OCI-LY3 (cell line): Measurements from ENCODE around the gene TUBGCP6.
A peak's percentile ranks its signal among the peaks of the same experiment; 100 is the strongest.

ENCODE experiments used
- H2AFZ ChIP-seq: fragments of 200-600, 300-600 bp; shearing (Covaris generic); 2 replicates; pipeline ENCODE4 v1.6.0; 2014; ENCODE audit warnings: antibody characterized with exemption, low read depth, low read length
- H3K27ac ChIP-seq: fragments of 200-600, 300-600 bp; sonication (generic); 2 replicates; pipeline ENCODE4 v1.5.1; 2014; ENCODE audit warnings: mild to moderate bottlenecking, low read length, moderate library complexity, mixed read lengths
- H3K27me3 ChIP-seq: fragments of 200-600, 300-600 bp; sonication (generic); 2 replicates; pipeline ENCODE4 v1.6.1; 2014; ENCODE audit warnings: low read depth, low read length, mixed read lengths
- H3K36me3 ChIP-seq: fragments of 200-600, 300-600 bp; sonication (generic); replicated peaks from 2 replicates; pipeline ENCODE3; 2014; ENCODE audit warnings: low read depth, low read length, mixed read lengths
- H3K4me1 ChIP-seq: fragments of 300-600, 200-600 bp; sonication (generic); 2 replicates; pipeline ENCODE4 v1.6.1; 2014; ENCODE audit warnings: low read length, mixed read lengths
- H3K4me2 ChIP-seq: fragments of 200-600, 300-600 bp; sonication (generic); 2 replicates; pipeline ENCODE4 v1.6.1; 2014; ENCODE audit warnings: low read length, mixed read lengths
- H3K4me3 ChIP-seq: fragments of 300-600, 200-600 bp; sonication (generic); 2 replicates; pipeline ENCODE4 v1.5.1; 2014; ENCODE audit warnings: antibody characterized with exemption, mild to moderate bottlenecking, low read length, moderate library complexity
- H3K79me2 ChIP-seq: fragments of 300-600, 200-600 bp; shearing (Covaris generic); 2 replicates; pipeline ENCODE4 v1.6.1; 2014; ENCODE audit warnings: mild to moderate bottlenecking, low read length, mixed read lengths
- H3K9ac ChIP-seq: fragments of 300-600, 200-600 bp; shearing (Covaris generic); 2 replicates; pipeline ENCODE4 v1.6.0; 2014; ENCODE audit warnings: mild to moderate bottlenecking, low read length, moderate library complexity
- H3K9me3 ChIP-seq: fragments of 200-600, 300-600 bp; shearing (Covaris generic); 2 replicates; pipeline ENCODE4 v1.6.1; 2014; ENCODE audit warnings: low read length, mixed read lengths; ENCODE audit not compliant: insufficient read depth
- H4K20me1 ChIP-seq: fragments of 200-600, 300-600 bp; sonication (generic); 2 replicates; pipeline ENCODE4 v1.6.1; 2016; ENCODE audit warnings: low read length, mixed read lengths; ENCODE audit not compliant: insufficient read depth
- CTCF ChIP-seq: fragments of 200-600, 300-600 bp; sonication (generic); IDR thresholded peaks from 2 replicates; pipeline ENCODE4 v1.5.1; 2014; ENCODE audit warnings: antibody characterized with exemption, low read length, low read depth
- EZH2phosphoT487 ChIP-seq: fragments of 200-600 bp; shearing (Covaris generic); IDR thresholded peaks from 2 replicates; pipeline ENCODE4 v1.6.1; 2018; ENCODE audit warnings: antibody characterized with exemption, mixed run types, low read depth

Gene TUBGCP6

GRCh38 chr22:50255099-50255498 lies 10.3 kb upstream of the TUBGCP6 start:
- Histone ChIP-seq H4K20me1 (no peaks in the 10 kb centered on the region), H3K9ac (no peak overlapping the region), H3K9me3 (no peaks in the 10 kb centered on the region), H3K79me2 (peaks cover 8% of the 10 kb centered on the region), H3K4me2 (no peak overlapping the region), H2AFZ (no peak overlapping the region), H3K4me3 (no peak overlapping the region), H3K27ac (no peak overlapping the region), H3K4me1 (peaks cover 8% of the 10 kb centered on the region; the same call in 1 of the 2 replicates), H3K27me3 (no peaks in the 10 kb centered on the region), H3K36me3 (no peaks in the 10 kb centered on the region)
- TF ChIP-seq EZH2phosphoT487 (no peak), CTCF (no peak)

GRCh38 chr22:50253941-50254340 lies 9.1 kb upstream of the TUBGCP6 start:
- no peak overlapping the region for H3K4me2 ChIP-seq
- no peak overlapping the region for H3K27ac ChIP-seq
- H2AFZ ChIP-seq, result no peak overlapping the region
- no peaks in the 10 kb centered on the region for H3K36me3 ChIP-seq
- no peak overlapping the region for H3K4me3 ChIP-seq
- H3K79me2 ChIP-seq, result no peaks in the 10 kb centered on the region; the same call in 1 of the 2 replicates
- no peak overlapping the region for H3K9ac ChIP-seq
- H4K20me1 ChIP-seq, result no peaks in the 10 kb centered on the region
- no peaks in the 10 kb centered on the region for H3K9me3 ChIP-seq
- TF ChIP-seq CTCF (no peak), EZH2phosphoT487 (no peak)
- no peaks in the 10 kb centered on the region for H3K27me3 ChIP-seq
- peaks cover 9% of the 10 kb centered on the region; the same call in 1 of the 2 replicates for H3K4me1 ChIP-seq

- Histone ChIP-seq H3K9me3 (no peaks in the 10 kb centered on the region), H4K20me1 (no peaks in the 10 kb centered on the region), H3K27ac (no peak overlapping the region), H3K4me2 (no peak overlapping the region), H3K36me3 (no peaks in the 10 kb centered on the region), H3K27me3 (no peaks in the 10 kb centered on the region), H3K4me3 (no peak overlapping the region), H3K4me1 (peaks cover 9% of the 10 kb centered on the region; the same call in 1 of the 2 replicates), H2AFZ (no peak overlapping the region), H3K79me2 (no peaks in the 10 kb centered on the region), H3K9ac (no peak overlapping the region)
- no peak for TF ChIP-seq CTCF
- TF ChIP-seq EZH2phosphoT487, result no peak
These were observed 8.5 kb upstream of the TUBGCP6 start for GRCh38 chr22:50253046-50253915.

- no peaks in the 10 kb centered on the region for H3K36me3 ChIP-seq
- peak; percentile 54 for TF ChIP-seq CTCF
- no peak for TF ChIP-seq EZH2phosphoT487
- no peak overlapping the region for H3K4me2 ChIP-seq
- no peaks in the 10 kb centered on the region for H4K20me1 ChIP-seq
- H3K9me3 ChIP-seq, result no peaks in the 10 kb centered on the region
- no peak overlapping the region for H3K9ac ChIP-seq
- no peak overlapping the region for H3K4me3 ChIP-seq
- H3K4me1 ChIP-seq, result peaks cover 15% of the 10 kb centered on the region; the same call in 1 of the 2 replicates
- H2AFZ ChIP-seq, result no peak overlapping the region
- no peaks in the 10 kb centered on the region for H3K27me3 ChIP-seq
- no peaks in the 10 kb centered on the region for H3K79me2 ChIP-seq
- no peak overlapping the region for H3K27ac ChIP-seq
These were observed 7.5 kb upstream of the TUBGCP6 start for GRCh38 chr22:50252082-50253045.
